GM19463 (cell line): ENCODE data around the gene DEK.

Experiments used
- ATAC-seq: cut with Tn5 transposase; IDR thresholded peaks from one replicate; pipeline ENCODE4 v1.9.1; 2021; ENCODE audit warnings: mild to moderate bottlenecking, moderate library complexity; ENCODE audit not compliant: unreplicated experiment

The DEK gene

DNA sequence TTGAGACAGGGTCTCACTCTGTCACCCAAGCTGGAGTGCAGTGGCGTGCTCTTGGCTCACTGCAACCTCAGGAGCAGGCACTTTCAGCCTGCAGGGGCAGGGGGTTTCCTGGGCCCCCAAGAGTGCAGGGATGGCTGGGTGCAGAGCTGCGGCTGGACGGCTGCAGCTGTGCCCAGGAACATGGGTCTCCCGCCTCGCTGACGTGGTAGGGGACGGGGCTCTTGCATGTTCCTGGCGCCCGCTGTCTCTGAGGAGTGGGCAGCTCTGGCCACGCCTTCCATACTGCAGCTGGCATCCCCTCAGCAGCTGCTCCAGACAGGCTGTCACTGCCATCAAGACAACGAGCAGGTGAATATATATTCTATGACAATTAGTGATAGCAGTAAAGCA lies 2.2 kb upstream of the DEK start:
- ATAC-seq, result no peak

DNA sequence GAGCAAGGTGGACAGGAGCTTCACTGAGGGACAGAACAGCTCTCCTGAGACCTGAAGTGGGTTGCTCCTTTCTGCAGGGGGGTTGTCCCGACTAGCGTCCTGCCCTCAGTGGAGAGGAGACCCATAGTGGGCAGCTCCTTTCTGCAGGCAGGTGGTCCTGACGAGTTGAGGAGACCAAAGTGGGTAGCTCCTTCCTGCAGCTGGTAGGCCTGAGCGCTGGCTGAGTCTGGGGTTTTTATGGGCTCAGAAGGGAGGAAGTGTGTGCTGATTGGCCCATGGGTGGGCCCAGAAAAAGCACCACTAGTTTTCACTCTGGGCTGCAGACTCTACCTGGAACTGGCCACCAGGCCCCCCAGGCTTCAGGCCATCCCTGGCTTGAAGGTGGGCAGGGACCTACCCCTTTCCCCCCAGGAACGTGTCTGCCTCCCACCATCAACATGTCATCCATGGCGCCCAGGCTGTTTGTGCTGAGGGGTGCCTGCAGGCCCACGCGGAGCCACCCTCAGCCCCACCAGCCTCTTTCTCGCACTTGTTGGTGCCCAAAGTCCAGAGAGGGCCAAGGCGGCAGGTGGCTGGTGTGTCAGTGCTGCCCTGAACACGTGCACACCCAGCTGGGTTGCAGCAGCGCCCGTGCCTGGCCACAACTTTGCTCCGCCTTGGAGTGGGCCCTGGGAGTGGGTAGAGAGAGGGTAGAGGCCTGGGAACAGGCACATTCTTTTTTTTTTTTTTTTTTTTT lies 1.6 kb upstream of the DEK start:
- ATAC-seq, result no peak

DNA sequence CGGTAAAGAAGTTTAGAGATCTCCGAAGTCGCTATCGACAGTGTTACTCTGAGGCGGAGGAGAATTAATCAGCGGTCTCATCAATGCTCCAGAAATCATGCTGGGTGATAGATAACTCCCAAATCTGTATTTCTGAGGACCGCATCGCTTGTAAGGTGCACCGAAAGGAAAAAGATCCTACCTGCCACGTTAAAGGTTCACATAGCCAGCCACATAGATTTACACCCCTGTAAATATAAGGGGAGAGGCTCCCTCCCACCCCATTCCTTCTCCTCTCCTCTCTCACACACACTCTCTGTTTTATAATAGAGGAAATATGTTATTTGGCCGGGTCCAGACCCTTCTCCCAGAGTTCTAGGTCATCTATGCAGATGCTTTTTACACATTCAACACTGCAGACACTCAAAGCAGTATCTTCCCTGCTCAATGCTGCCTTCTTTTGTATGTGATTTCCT lies 620 bp upstream of the DEK start:
- ATAC-seq, result no peak

DNA sequence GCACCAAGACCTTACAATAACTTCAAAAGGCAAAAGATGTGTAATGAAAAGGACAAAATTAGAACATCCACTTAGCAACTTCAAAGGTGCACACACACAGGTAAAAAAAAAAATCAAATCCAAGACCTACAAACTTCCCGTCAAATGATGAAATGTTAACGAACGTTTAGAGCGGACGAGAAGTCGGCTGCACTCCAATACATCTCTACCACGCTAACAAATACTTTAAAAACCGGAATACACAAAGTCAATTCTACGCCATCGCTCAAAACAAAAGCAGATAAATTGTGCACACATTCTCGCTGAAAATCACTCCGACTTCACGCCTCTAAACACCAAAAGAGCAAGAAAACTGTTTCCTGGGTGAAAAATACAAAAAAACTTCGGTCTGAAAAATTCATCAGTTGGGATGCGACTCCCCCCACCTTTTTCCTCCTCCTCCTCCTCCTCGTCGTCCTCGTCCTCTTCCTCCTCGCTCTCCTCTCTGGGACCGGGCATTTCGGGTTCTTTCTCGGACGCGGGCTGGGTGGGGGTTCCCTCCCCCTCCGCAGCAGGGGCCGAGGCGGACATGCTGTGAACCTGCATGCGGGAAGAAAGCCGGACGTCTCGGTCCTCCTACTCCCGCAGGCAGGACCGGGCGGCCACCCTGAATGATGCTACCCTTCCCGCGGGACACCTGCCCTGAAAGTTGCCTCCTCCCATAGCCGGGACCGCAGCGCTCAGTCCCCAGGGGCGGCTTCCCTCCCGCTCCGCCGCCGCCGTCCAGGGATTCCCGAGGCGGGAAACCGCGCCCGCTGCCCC lies 712 bp downstream of the DEK start:
- peak; percentile 2 for ATAC-seq

DNA sequence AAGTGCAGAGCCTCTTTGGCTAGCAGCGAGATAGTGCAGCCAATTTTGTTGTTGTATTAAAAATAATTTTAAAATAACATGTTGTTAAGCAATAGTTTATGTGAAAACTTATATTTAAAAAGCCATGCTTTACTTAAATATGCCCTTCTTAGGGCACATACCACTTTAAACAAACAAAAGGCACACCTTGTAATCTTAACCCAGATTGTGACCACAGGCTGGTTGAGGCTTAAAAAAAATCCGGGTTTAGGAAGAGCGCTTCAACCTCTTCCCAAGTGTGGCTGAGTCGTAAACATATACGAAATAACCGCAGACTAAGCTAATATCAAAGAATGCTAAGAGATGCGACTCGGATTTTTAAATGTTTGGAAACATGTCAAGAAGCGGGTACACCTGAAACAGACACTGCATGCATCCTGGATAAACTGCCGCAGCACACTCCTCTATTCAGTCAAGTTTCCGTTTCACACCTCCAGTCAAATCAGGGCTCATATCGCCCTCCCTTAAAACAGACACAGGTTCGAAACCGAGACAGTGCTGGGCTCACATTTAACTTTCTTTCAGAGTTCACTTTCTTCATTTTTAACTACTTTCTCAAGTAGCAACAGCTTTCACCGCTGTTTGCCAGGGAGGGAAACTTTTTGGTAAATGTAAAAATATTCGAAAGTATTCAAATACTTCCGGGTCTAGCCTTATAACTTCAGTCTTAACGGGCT lies 1.5 kb downstream of the DEK start:
- ATAC-seq, result peak; percentile 44

DNA sequence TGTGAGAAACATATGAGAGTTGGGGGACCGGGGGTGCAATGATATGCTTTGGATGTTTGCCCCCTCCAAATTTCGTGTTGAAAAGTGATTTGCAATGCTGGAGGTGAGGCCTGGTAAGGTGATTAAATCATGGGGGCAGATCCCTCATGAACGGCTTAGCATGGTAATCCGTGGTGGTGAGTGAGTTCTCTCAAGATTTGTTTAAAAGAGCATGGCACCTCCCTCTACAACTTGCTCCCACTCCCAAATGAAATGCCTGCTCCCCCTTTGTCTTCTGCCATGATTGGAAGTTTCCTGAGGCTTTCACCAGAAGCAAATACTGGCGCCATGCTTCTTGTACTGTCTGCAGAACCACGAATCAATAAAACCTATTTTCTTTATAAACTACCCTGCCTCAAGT lies 2.5 kb downstream of the DEK start:
- ATAC-seq, result no peak

DNA sequence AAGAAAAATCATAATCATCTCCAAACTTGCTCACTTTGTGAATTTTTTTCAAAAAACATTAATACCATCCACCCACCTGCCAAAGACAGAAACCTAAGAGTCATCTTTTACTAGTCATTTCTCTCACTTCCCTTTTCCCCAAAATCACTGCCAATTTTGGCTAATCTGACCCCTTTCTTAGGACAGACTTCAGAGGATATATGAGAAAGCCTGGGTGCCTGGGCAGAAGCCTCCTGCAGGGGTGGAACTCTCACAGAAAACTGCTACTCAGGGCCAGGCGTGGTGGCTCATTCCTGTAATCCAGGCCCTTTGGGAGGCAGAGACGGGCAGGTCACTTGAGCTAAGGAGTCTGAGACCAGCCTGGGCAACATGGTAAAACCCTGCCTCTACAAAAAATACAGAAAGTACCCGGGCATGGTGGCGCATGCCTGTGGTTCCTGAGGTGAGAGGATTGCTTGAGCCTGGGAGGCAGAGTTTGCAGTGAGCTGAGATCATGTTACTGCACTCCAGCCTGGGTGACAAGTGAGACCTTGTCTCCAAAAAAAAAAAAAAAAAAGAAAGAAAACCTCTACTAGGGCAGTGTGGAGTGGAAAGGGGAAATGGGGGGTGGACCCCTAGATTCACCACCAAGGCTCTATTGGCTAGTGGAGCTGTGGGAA lies 3.8 kb downstream of the DEK start:
- ATAC-seq, result peak; percentile 38

DNA sequence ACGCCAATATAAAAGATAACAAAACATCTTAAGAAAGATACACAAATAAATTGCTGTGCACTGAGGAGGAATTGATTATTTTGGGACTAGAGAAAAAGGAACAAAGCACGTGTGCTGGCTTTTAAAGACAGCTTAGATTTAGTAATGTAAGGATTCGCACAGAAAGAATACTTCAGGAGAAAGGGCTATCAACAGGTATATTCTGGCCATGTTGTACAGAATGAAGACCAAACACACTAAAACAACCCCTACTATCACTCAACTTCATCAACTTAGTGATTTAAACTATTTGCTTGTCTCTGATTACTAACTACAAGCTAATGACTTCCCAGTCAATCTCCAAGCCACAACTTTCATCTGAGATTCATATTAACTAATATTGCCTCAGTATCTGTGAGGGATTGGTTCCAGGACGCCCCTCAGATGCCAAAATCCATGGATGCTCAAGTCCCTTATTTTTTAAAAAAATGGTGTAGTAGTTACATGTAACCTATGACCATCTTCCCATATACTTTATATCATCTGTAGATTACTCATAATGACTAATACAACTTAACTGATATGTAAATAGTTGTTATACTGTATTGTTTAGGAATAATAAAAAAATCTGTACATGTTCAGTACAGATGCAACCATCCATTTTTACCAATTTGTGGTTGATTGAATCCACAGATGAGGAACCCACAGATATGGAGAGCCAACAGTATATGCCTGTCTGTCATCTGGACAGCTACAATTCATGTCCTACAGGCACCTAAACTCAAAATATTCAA lies 4.5 kb downstream of the DEK start:
- no peak for ATAC-seq

DNA sequence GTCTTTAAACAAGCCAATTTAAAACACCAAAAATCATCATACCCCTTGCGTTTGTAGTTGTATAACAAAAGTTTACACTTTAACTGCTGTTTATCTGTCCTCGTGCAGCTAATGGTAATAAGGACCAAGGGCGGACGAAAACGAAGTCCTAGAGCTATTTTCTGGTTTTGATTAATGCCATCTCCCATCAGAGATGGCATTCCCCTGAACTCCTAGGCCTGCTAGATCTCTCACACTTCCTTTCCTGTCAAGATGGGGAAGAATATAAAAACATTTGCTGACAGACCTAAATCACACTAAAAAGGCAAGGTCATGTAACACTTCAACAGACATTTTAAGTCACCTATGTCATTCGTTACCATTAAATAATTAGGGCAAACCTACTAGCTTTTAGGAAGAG lies 9.5 kb downstream of the DEK start:
- no peak for ATAC-seq

DNA sequence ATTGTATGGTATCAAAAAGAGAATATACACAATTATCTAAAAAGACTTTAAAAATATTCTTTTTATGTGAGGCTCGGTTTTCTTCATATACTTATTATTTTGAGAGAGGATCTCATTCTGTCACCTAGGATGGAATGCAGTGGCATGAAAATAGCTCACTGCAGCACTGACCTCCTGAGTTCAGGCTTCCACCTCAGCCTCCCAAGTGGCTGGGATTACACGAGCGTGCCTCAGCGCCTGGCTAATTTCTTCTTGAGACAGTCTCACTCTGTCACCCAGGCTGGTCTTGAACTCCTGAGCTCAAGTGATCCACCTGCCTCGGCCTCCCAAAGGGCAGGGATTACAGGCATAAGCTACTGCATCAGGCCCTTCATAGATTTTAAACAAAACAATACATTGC lies 10.7 kb downstream of the DEK start:
- no peak for ATAC-seq

DNA sequence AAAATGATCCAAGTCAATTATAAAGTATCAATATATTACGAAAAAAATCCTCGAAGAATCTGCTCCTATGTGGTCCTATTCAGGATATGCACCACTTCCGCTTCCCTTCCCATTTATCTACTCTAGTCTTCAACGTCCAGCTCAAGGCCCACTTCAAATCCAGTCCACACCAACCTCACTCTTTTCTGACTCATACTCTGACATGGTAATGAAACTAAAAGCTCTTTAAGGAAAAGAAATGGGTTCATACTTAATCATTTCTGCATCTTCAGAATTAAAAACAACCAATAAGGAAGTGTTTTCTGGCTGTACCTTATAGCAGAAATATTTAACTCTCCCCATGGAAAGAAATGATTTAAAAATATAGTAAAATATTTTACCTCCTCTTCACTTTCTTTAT lies 15.1 kb downstream of the DEK start:
- no peak for ATAC-seq

DNA sequence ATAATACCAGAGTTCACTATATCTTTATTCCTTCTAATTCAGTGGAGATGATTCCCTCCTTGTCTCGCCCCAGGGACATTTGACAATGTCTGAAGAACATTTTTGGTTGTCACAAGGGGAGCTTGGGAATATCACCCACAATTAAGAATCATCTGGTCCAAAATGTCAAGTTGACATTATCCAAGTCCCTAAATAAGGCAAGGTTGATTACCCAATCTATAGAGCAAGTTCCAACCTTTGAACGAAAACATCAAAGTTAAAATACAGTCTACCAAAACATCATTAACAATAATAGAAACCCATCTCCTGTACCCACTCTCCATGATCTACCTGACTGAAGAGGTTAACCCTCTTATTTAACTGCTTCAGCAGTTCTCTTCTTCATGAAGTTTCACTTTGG lies 15.6 kb downstream of the DEK start:
- no peak for ATAC-seq

DNA sequence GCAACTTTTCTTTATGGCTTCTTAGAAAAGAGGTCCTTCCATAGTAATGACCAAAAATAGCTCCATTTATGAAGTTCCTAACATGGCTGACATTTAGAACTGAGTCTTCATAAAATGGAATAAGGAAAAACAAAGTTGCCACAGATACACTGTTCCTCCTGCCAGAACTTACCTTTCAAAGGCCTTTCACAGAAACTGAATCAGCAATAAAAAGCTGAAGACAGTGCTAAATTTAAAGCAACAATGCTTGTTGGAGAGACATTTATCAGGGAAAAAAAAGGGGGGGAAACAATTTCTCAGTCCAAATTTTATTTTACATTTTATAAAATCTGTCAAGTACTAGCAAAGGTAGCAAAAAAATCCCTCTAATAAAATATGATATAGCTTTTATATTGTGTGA lies 17.3 kb downstream of the DEK start:
- no peak for ATAC-seq

DNA sequence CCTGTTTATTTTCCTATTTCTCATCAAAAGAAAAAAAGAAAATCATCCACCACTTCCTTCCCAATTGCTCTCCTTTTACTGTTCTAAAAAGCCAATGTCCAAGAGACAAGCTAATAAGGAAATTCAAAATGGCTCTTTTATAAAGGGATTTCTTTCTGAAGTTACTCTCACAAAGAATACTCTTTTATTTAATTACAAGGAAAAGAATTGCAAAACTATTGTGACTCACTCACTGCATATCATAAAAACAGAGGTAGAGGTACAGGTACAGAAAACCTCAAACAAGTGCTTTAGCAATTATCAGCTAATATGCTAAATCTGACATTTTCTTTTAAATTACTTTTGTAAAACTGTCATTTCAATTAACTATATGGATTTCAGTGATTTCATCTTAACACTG lies 18.1 kb downstream of the DEK start:
- no peak for ATAC-seq

DNA sequence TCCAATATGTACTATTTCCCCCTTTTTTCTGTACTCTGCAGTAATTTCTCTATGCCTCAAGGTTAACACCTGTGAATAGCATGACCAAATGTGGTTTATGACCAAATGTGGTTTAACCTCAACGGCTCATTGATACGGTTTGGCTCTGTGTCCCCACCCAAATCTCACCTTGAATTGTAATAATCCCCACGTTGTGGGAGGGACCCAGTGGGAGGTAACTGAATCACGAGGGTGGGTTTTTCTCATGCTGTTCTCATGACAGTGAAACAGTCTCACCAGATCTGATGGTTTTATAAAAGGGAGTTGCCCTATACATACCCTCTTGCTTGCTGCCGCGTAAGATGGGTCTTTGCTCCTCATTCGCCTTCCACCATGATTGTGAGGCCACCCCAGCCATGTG lies 18.7 kb downstream of the DEK start:
- ATAC-seq, result peak; percentile 54

DNA sequence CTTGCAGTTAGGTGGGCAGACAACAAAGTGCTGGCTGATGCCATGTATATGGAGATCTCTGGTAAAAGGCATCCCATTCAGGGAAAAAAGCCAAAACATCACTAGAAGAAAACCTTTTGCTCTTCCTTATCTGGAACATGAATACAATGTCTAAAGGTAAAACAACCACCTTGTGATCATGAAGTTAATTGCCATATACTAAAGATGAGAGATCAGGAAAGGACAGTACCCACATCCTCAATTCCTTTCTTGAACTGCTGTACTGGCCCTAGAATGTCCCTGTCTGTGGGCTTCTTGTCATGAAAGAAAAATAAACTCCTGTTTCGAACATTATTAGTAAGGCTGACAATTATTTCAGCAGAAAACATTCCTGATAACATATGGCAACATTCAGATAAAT lies 19.3 kb downstream of the DEK start:
- no peak for ATAC-seq

DNA sequence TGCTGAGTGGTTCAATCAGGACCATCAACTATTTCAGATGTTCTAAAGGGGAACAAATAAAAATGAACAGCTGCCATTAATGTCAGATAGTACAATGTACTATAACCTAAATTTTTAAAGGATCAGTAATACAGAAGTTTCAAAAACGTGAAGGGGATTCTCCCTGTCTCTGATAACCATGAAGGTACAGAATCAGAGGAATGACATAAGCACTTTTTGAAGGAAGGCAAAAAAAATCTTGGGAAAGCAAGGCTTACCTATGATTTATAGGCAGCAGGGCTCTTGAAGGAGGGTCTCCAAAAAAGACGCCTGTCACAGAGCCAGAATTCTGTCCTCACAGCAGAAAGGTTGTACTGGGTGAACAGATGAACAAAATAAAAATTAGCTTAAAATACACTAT lies 20.1 kb downstream of the DEK start:
- ATAC-seq, result no peak

DNA sequence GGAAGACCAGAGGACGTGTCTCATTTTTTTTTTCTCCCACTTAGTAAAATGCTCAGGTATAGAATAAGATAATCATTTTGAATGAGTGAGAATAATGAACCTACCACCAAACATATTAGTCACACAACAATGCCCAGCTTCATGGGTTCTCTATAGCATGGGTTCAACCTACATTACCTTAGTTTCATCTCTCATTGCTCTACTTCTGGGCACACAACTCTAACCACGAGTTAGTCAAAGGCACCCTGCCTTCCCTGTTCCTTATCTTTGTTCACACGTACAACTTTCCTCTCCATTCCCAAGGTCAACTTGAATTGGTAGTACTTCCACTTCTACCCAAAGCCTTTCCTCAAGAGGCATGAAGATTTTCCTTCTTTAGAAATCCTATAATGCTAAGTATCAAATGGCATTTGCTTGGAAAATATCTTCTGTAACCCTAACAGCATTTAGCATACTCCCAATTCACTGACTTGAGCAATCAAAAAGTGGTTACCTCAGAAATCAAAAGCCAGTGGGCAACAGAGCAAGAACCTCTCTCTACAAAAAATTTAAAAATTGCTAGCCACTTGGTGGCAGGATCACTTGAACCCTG lies 20.9 kb downstream of the DEK start:
- ATAC-seq, result no peak

DNA sequence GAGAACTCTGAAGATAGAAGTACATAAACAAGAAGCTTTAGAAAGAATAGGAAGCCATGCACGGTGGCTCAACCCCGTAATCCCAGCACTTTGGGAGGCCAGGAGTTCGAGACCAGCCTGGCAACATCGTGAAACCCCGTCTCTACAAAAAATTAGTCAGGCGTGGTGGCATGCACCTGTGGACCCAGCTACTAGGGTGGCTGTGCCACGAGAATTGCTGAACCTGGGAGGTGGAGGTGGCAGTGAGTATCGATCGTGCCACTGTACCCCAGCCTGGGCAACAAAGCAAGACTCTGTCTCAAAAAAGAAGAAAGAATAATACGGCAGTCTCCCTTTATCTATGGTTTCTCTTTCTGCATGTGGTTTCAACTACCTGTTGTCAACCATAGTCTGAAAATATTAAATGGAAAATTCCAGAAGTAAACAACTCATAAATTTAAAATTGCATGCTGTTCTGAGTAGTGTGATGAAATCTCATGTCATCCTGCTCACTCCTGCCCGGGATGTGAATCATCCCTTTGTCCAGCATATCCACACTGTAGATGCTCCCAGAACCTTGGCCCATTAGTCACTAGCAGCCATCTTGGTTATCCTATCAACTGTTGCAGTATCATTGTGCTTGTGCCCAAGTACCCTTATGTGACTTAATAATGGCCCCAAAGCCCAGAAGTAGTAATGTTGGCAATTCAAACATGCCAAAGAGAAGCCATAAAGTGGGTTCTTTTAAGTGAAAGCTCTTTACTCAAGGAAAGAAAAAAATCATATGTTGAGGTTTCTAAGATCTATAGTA lies 22.1 kb downstream of the DEK start:
- no peak for ATAC-seq
